Fibroblast of lung (primary cell): Measurements from ENCODE around the gene STIM1. TPM values are rescaled to one million over a fixed set of nuclear protein-coding genes. Genes with fewer than 3 reads are reported as not detected.

Experiments
- DNase-seq, 2 donors: peaks; one replicate each; pipeline versions ENCODE4 v3.0.0 to v3.0.0-alpha.2; 2010; ENCODE audit warnings: low read depth in 2 of 2
- H2AFZ ChIP-seq: 2 replicates; pipeline ENCODE4 v1.5.1; 2012; ENCODE audit warnings: low read length, control low read depth, inconsistent platforms
- H3K27ac ChIP-seq: 2 replicates; pipeline ENCODE4 v1.5.1; 2011; ENCODE audit warnings: low read length, control low read depth; ENCODE audit not compliant: insufficient read depth
- H3K27me3 ChIP-seq: 2 replicates; pipeline ENCODE4 v1.5.1; 2011; ENCODE audit warnings: mild to moderate bottlenecking, low read length; ENCODE audit not compliant: control insufficient read depth, insufficient read depth
- H3K36me3 ChIP-seq: 2 replicates; pipeline ENCODE4 v1.5.1; 2011; ENCODE audit warnings: low read length; ENCODE audit not compliant: control insufficient read depth, insufficient read depth
- H3K4me1 ChIP-seq: 2 replicates; pipeline ENCODE4 v1.5.1; 2011; ENCODE audit warnings: low read length; ENCODE audit not compliant: control insufficient read depth, insufficient read depth; ENCODE audit errors: extremely low read depth
- H3K4me2 ChIP-seq: 2 replicates; pipeline ENCODE4 v1.5.1; 2011; ENCODE audit warnings: low read length, control low read depth; ENCODE audit not compliant: insufficient read depth; ENCODE audit errors: extremely low read depth
- H3K4me3 ChIP-seq, 4 experiments: fragments of 200-600 bp in 1 of 4; sonication (generic) in 1 of 4; replicated peaks in 1 of 4; 2 replicates each; pipeline ENCODE4 v1.5.1; 2011 to 2016; ENCODE audit warnings: low read length in 4 of 4, low read depth in 3 of 4, mild to moderate bottlenecking in 3 of 4, control low read depth in 2 of 4, inconsistent platforms in 1 of 4, mixed read lengths in 1 of 4; ENCODE audit not compliant: insufficient read depth in 1 of 4; ENCODE audit errors: control extremely low read depth in 1 of 4
- H3K79me2 ChIP-seq: 2 replicates; pipeline ENCODE4 v1.5.1; 2012; ENCODE audit warnings: mild to moderate bottlenecking, low read length, inconsistent platforms; ENCODE audit not compliant: control insufficient read depth, insufficient read depth
- H3K9ac ChIP-seq: 2 replicates; pipeline ENCODE4 v1.5.1; 2011; ENCODE audit warnings: mild to moderate bottlenecking, low read length, control low read depth; ENCODE audit not compliant: insufficient read depth
- H3K9me3 ChIP-seq: 2 replicates; pipeline ENCODE4 v1.5.1; 2012; ENCODE audit warnings: low read depth, low read length; ENCODE audit not compliant: control insufficient read depth, insufficient read depth
- H4K20me1 ChIP-seq: 2 replicates; pipeline ENCODE4 v1.5.1; 2011; ENCODE audit warnings: low read length; ENCODE audit not compliant: control insufficient read depth, insufficient read depth; ENCODE audit errors: extremely low read depth
- CTCF ChIP-seq, 2 donors: IDR thresholded peaks in 1 of 2; conservative IDR thresholded peaks in 1 of 2; 1 replicate in 1 of 2; 2 replicates in 1 of 2; pipeline ENCODE4 v1.5.1; 2011 to 2012; ENCODE audit warnings: low read length in 2 of 2, control low read depth in 1 of 2, inconsistent platforms in 1 of 2, low read depth in 1 of 2, mild to moderate bottlenecking in 1 of 2
- EZH2 ChIP-seq: IDR thresholded peaks from 2 replicates; pipeline ENCODE4 v1.5.1; 2012; ENCODE audit warnings: low read length, control low read depth, mild to moderate bottlenecking; ENCODE audit errors: missing control alignments
- polyA plus RNA-seq, 2 donors: library from polyadenylated mRNA; depleted of rRNA in 1 of 2; stranded (reverse) in 1 of 2; unstranded in 1 of 2; fragments of >200 nt; gene quantifications; 2 replicates each; pipeline ENCODE4 v1.2.1, GENCODE V29; 2011 to 2012; ENCODE audit warnings: missing spikeins in 1 of 2
- total RNA-seq: library from RNA; depleted of rRNA; stranded (reverse); fragments of >200 nt; gene quantifications from 2 replicates; pipeline ENCODE4 v1.2.1, GENCODE V29; 2014

The STIM1 gene
- total and polyA plus RNA-seq, 2 donors (not counting 1 experiment from before 2014, with no cell fraction given) = 38.1 to 44.6 TPM

GRCh38 chr11:4103269-4103668 is 247.8 kb downstream of the STIM1 start:
- Histone ChIP-seq H3K27me3 (no peaks in the 10 kb centered on the region), H3K79me2 (peaks cover 45% of the 10 kb centered on the region), H2AFZ (no peak overlapping the region), H3K4me2 (no peak overlapping the region), H3K36me3 (peaks cover 2% of the 10 kb centered on the region), H3K4me3 (no peak overlapping the region), H3K9me3 (no peaks in the 10 kb centered on the region), H3K27ac (no peak overlapping the region), H3K9ac (no peak overlapping the region), H3K4me1 (no peaks in the 10 kb centered on the region), H4K20me1 (no peaks in the 10 kb centered on the region)
- no peak for TF ChIP-seq CTCF (conservative IDR thresholded peaks at IDR 0.05 in 1 of 2, IDR thresholded peaks at IDR 0.05 in 1 of 2; ENCODE audit: low read depth in 1 of 2, low read length in 2 of 2)
- TF ChIP-seq EZH2 = no peak
- no peak for DNase-seq

GRCh38 chr11:4105916-4106315 is 250.5 kb downstream of the STIM1 start:
- H3K79me2 ChIP-seq = peaks cover 19% of the 10 kb centered on the region
- no peak overlapping the region for H3K4me2 ChIP-seq
- no peak overlapping the region for H3K27ac ChIP-seq
- peaks cover 2% of the 10 kb centered on the region for H3K36me3 ChIP-seq
- no peaks in the 10 kb centered on the region for H4K20me1 ChIP-seq
- H3K4me3 ChIP-seq = no peak overlapping the region
- no peaks in the 10 kb centered on the region for H3K27me3 ChIP-seq
- no peak for DNase-seq
- H3K9me3 ChIP-seq = no peaks in the 10 kb centered on the region
- no peaks in the 10 kb centered on the region for H3K4me1 ChIP-seq
- H3K9ac ChIP-seq = no peak overlapping the region
- no peak overlapping the region for H2AFZ ChIP-seq
- TF ChIP-seq CTCF (conservative IDR thresholded peaks at IDR 0.05 in 1 of 2, IDR thresholded peaks at IDR 0.05 in 1 of 2; ENCODE audit: low read depth in 1 of 2, low read length in 2 of 2) (no peak), EZH2 (no peak)

- Histone ChIP-seq H4K20me1 (no peaks in the 10 kb centered on the region), H3K27ac (no peak overlapping the region), H2AFZ (no peak overlapping the region), H3K4me2 (no peak overlapping the region), H3K4me1 (no peaks in the 10 kb centered on the region), H3K9ac (no peak overlapping the region), H3K27me3 (no peaks in the 10 kb centered on the region), H3K9me3 (no peaks in the 10 kb centered on the region), H3K4me3 (no peak overlapping the region), H3K36me3 (no peaks in the 10 kb centered on the region), H3K79me2 (no peaks in the 10 kb centered on the region)
- TF ChIP-seq CTCF (conservative IDR thresholded peaks at IDR 0.05 in 1 of 2, IDR thresholded peaks at IDR 0.05 in 1 of 2; ENCODE audit: low read depth in 1 of 2, low read length in 2 of 2) (no peak), EZH2 (no peak)
- no peak for DNase-seq
These were observed 256.4 kb downstream of the STIM1 start for GRCh38 chr11:4111834-4112233.
